Right cardiac atrium (tissue), 5 donors: ENCODE data around the gene PCNT. TPM values are rescaled to one million over a fixed set of nuclear protein-coding genes. Genes with fewer than 3 reads are reported as not detected.

Source experiments
- ATAC-seq, 2 donors: fragments of 200-7000 bp; cut with Tn5 transposase; one replicate each; pipeline versions ENCODE4 v1.8.0 to v1.9.1; 2020; ENCODE audit warnings: moderate library complexity in 2 of 2, mild to moderate bottlenecking in 1 of 2
- DNase-seq, 3 donors: peaks; one replicate each; pipeline ENCODE4 v3.0.0-alpha.2; 2020
- H3K27ac ChIP-seq: one replicate; pipeline ENCODE4 v1.5.1; 2013; ENCODE audit warnings: mild to moderate bottlenecking, low read length, control low read depth, moderate library complexity
- H3K27me3 ChIP-seq: one replicate; pipeline ENCODE4 v1.6.1; 2013; ENCODE audit not compliant: control insufficient read depth, insufficient read depth
- H3K4me1 ChIP-seq: one replicate; pipeline ENCODE4 v1.6.1; 2013; ENCODE audit warnings: low read length; ENCODE audit not compliant: control insufficient read depth, insufficient read depth
- H3K4me3 ChIP-seq: one replicate; pipeline ENCODE4 v1.5.1; 2013; ENCODE audit warnings: low read length, control low read depth
- H3K9me3 ChIP-seq: one replicate; pipeline ENCODE4 v1.6.1; 2013; ENCODE audit warnings: low read length; ENCODE audit not compliant: control insufficient read depth
- WGBS: extraction: QIAGEN DNeasy Blood & Tissue Kit; methylation state at CpG from one replicate; pipeline ENCODE4 v1.1.7; 2013; 5-methylcytosine and 5-hydroxymethylcytosine counted together
- intact Hi-C, 4 donors: fragments of 100-400 bp; cut with DNase I; formaldehyde crosslinking; loops; one replicate each; pipeline versions ENCODE4 v1.11.0 to v1.14.0; 2022 to 2023
- polyA plus RNA-seq: library from polyadenylated mRNA; stranded (reverse); fragments of 200-250 nt; gene quantifications from one replicate; pipeline ENCODE4 v1.2.3, GENCODE V29; 2013
- total RNA-seq, 4 donors: library from RNA; stranded (reverse); fragmentation: NEBNext Ultra II Directional; extraction: Animal tissue kit (Norgen Biotek cat#: 25700); gene quantifications; one replicate each; pipeline ENCODE4 v1.2.1, GENCODE V29; 2021
- donor health status: healthy with polysubstance abuse.
- donor health status: DM: no; HTN: yes; CAD: no.
- donor health status: DM: no; HTN: no; CAD: no.
- donor health status: DM: no; HTN: yes; CAD: no; lungs with severe emphysema.
- donor health status: DM: yes; HTN: yes; CAD: no.

Gene PCNT
- total and polyA plus RNA-seq, 5 donors: 20.8 to 29.6 (median 27.6) TPM

DNA sequence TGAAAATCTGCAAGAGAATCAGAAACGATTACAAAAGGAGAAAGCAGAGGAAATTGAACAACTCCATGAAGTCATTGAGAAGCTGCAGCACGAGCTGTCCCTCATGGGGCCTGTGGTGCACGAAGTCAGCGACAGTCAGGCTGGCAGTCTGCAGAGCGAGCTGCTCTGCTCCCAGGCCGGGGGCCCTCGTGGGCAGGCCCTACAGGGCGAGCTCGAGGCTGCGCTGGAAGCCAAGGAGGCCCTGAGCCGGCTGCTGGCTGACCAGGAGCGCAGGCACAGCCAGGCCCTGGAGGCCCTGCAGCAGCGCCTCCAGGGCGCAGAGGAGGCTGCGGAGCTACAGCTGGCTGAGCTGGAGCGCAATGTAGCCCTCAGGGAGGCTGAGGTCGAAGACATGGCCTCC is 87.3 kb downstream of the PCNT start:
- DNase-seq (no peak), ATAC-seq (no peak)
- WGBS: 95% methylated on average over 17 of the region's 17 CpGs
- Histone ChIP-seq H3K4me1 (no peaks in the 10 kb centered on the region), H3K4me3 (no peak overlapping the region), H3K27me3 (no peaks in the 10 kb centered on the region), H3K9me3 (no peaks in the 10 kb centered on the region), H3K27ac (no peak overlapping the region)
- intact Hi-C loops: no loop called here

DNA sequence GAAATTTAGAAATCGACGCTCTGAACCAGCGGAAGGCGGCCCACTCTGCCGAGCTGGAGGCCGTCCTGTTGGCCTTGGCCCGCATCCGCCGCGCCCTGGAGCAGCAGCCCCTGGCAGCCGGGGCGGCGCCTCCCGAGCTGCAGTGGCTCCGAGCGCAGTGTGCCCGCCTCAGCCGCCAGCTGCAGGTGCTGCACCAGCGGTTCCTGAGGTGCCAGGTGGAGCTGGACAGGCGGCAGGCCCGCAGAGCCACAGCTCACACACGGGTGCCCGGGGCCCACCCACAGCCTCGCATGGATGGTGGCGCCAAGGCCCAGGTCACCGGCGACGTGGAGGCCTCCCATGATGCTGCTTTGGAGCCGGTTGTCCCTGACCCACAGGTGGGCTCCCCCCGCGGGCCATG is 87.7 kb downstream of the PCNT start:
- Histone ChIP-seq H3K4me1 (no peaks in the 10 kb centered on the region), H3K27ac (no peak overlapping the region), H3K27me3 (no peaks in the 10 kb centered on the region), H3K9me3 (no peaks in the 10 kb centered on the region), H3K4me3 (no peak overlapping the region)
- DNase-seq: no peak
- 92% methylated on average over 31 of the region's 31 CpGs for WGBS
- no peak for ATAC-seq
- intact Hi-C loops: no loop called here

DNA sequence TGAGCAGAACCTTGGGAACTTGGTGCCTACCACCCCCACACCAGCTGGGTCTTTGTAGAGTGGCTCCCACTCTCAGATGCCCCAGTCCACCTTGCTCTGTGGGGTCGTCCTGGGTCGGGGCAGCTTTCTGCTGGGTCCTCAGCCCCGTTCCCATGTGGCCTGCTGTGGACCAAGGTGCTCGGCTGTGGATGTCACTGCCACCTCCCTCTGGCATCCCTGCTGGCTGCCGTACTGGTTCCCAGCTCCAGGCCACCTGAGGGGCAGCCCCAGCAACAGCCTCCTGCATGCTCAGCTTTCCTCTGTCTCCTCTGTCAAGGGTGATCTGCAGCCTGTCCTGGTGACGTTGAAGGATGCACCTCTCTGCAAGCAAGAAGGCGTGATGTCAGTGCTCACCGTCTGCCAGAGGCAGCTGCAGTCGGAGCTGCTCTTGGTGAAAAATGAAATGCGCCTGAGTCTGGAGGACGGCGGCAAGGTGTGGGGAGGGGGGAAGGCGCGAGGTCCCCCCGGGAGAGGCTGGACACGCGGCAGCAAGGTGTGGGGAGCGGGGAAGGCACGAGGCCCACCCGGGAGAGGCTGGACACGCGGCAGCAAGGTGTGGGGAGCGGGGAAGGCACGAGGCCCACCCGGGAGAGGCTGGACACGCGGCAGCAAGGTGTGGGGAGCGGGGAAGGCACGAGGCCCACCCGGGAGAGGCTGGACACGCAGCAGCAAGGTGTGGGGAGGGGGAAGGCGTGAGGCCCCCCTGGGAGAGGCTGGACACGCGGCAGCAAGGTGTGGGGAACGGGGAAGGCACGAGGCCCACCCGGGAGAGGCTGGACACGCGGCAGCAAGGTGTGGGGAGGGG is 88.8 kb downstream of the PCNT start:
- WGBS: 85% methylated on average over 34 of the region's 39 CpGs
- intact Hi-C loops: no loop called here
- DNase-seq (no peak), ATAC-seq (no peak)
- no peaks in the 10 kb centered on the region for H3K9me3 ChIP-seq
- no peak overlapping the region for H3K4me3 ChIP-seq
- H3K4me1 ChIP-seq: no peaks in the 10 kb centered on the region
- H3K27ac ChIP-seq: no peak overlapping the region
- no peaks in the 10 kb centered on the region for H3K27me3 ChIP-seq

DNA sequence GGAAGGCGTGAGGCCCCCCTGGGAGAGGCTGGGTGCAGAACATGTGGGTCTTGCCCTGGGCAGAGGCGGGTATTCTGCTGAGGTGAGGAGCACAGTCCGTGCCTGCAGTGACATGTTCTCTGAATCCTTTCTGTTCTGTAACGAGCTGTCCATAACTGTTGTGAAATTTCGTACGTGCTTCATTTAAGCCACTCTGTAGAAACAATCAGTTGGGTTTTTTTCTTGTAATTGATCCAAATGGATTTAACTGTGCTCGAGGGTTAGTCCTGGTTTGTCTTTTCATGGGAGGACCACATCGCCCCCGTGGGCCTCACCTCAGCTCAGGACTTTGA is 89.4 kb downstream of the PCNT start:
- no peak overlapping the region for H3K27ac ChIP-seq
- H3K4me3 ChIP-seq: no peak overlapping the region
- ATAC-seq: no peak
- 90% methylated on average over 9 of the region's 9 CpGs for WGBS
- intact Hi-C loops: no loop called here
- no peak for DNase-seq
- no peaks in the 10 kb centered on the region for H3K4me1 ChIP-seq
- H3K27me3 ChIP-seq: no peaks in the 10 kb centered on the region
- no peaks in the 10 kb centered on the region for H3K9me3 ChIP-seq

DNA sequence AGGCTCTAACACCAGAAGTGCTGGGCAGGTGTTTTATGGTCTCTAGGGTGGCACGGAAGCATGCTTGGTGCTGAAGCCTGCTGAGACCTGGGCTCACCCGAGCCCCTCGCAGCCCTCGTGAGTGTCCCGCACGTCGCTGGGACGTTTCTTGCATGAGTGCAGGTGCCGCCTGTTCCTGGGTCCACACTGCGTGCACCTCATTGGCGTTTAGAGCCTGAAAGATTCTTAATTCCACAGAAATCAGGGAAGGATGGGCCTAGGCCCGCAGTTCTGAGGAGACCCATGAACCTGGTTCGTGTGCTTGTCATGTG is 91.0 kb downstream of the PCNT start:
- Histone ChIP-seq H3K9me3 (no peaks in the 10 kb centered on the region), H3K27ac (no peak overlapping the region), H3K4me1 (no peaks in the 10 kb centered on the region), H3K4me3 (no peak overlapping the region), H3K27me3 (no peaks in the 10 kb centered on the region)
- intact Hi-C loops: no loop called here
- DNase-seq: no peak
- 96% methylated on average over 13 of the region's 13 CpGs for WGBS
- no peak for ATAC-seq

DNA sequence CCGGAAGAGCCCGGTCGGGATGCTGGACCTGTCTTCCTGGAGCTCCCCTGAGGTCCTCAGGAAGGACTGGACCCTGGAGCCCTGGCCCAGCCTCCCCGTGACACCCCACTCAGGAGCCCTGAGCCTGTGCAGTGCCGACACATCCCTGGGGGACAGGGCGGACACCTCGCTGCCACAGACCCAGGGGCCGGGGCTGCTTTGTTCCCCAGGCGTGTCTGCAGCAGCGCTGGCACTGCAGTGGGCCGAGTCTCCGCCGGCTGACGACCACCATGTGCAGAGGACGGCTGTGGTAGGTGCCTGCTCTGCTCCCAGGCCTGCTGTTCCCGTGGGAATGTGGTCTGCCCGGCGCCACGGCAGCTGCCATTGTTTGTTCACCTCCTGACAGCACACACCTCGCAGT is 92.6 kb downstream of the PCNT start:
- Histone ChIP-seq H3K4me1 (no peaks in the 10 kb centered on the region), H3K4me3 (no peak overlapping the region), H3K9me3 (no peaks in the 10 kb centered on the region), H3K27ac (no peak overlapping the region), H3K27me3 (no peaks in the 10 kb centered on the region)
- intact Hi-C loops: no loop called here
- no peak for DNase-seq
- ATAC-seq: no peak
- 92% methylated on average over 20 of the region's 20 CpGs for WGBS

DNA sequence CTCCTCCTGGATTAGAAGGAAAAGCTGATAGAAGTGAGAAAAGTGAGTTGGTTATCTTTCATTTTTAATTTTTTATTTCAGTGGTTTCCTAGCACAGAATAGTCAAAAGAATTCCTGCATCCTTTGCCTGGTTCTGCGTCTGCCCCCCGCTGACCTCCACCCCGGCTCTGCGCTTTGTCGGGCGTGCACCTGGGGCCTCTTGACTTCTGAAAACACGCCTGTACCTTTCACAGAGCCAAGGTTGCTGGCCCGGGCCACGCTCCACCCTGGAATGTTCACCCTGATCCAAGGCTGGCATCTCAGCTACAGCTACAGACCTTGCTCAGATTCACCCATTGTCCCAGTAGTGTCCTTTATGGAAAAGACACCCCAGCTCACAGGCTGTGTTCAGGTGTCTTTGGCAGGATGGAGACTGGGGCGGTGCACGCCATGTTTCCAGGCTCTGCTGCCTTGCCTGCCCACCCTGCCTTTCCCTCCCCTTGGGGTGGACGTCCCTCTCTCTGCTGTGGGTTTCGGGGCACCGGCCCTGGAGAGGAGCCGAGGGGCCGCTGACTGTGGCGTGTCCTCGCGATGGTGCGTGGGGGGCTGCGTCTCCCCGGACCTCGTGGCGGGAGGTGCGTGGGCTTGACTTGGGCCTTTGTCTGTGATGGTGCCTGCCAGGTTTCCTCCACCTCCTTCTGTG is 94.5 kb downstream of the PCNT start:
- Histone ChIP-seq H3K4me1 (no peaks in the 10 kb centered on the region), H3K9me3 (no peaks in the 10 kb centered on the region), H3K27ac (no peak overlapping the region), H3K27me3 (no peaks in the 10 kb centered on the region), H3K4me3 (no peak overlapping the region)
- WGBS: 92% methylated on average over 25 of the region's 25 CpGs
- intact Hi-C loops: no loop called here
- no peak for ATAC-seq
- DNase-seq: no peak

DNA sequence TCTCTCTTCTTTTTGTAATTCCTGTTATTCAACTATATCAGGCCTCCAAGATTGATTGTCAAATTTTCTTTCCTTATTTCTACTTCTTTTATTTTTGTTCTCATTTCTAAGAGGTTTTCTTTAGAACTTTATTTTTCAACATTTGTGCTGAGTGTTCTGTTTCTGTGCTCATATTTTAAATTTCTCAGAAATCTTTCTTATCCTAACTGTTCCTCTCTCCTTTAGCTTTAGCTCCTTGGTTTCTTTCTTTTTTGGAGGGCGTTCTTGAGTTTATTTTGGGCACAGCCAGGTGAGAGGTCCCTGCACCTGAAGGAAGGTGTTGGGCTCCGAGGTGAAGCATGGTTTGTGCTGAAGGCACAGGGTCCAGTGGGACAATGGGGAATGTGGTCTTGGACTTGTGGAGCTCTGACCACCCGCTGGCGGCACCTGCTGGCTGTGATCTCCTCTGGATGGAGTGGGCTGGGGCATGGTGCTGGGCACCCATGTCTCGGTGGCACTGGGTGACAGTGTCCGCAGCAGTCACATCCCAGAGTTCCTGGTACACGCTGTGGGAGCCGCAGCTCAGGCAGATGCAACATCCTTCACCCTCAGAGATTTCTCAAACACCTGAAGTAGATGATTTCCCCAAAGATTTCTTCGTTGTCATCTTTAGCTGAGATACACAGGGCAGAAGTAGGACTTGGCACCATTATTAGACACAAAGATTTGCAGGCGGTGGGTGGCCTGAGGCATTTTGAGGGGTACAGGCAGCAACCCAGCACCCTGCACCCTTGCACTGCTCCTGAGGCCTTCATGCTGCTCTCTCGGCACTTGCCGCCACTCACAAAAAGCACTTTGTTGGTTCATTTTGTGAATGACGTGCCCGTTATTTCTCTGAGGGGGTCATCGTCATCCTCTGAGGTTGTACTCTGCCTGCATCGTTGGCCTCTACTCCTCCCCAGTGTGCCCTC is 96.6 kb downstream of the PCNT start:
- intact Hi-C loops: no loop called here
- WGBS: 91% methylated on average over 16 of the region's 16 CpGs
- Histone ChIP-seq H3K27ac (no peak overlapping the region), H3K4me3 (no peak overlapping the region), H3K27me3 (no peaks in the 10 kb centered on the region), H3K4me1 (no peaks in the 10 kb centered on the region), H3K9me3 (no peaks in the 10 kb centered on the region)
- DNase-seq: no peak
- ATAC-seq: no peak

DNA sequence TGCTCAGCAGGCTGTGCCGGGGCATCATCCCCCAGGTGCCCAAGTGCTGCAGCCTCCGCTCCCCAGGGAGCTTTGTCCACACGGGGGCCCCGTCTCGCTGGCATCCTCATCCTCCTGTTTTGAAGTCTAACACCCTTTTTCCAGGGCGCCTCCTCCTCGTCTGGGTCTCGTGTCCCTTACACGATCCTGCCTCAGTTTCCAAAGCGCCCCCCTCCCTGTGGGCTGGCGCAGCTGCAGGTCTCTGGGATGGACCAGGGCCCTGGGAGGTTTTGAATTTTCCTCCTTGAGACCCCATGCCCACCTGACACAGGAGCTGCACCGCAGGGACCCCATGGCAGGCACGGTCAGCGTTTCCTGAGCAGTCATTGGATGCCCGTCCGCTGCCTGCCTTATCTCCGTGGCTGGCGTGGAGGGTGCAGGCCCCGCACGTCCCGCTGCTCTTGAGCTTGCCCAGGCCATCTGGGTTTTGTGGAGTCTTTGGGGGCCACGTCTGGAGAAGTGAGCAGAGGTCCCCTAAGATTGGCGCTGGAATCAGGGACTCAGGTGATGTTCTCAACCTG is 97.3 kb downstream of the PCNT start:
- Histone ChIP-seq H3K27me3 (no peaks in the 10 kb centered on the region), H3K4me3 (no peak overlapping the region), H3K27ac (no peak overlapping the region), H3K4me1 (no peaks in the 10 kb centered on the region), H3K9me3 (no peaks in the 10 kb centered on the region)
- no peak for DNase-seq
- ATAC-seq: no peak
- 94% methylated on average over 23 of the region's 23 CpGs for WGBS
- intact Hi-C loops: no loop called here

DNA sequence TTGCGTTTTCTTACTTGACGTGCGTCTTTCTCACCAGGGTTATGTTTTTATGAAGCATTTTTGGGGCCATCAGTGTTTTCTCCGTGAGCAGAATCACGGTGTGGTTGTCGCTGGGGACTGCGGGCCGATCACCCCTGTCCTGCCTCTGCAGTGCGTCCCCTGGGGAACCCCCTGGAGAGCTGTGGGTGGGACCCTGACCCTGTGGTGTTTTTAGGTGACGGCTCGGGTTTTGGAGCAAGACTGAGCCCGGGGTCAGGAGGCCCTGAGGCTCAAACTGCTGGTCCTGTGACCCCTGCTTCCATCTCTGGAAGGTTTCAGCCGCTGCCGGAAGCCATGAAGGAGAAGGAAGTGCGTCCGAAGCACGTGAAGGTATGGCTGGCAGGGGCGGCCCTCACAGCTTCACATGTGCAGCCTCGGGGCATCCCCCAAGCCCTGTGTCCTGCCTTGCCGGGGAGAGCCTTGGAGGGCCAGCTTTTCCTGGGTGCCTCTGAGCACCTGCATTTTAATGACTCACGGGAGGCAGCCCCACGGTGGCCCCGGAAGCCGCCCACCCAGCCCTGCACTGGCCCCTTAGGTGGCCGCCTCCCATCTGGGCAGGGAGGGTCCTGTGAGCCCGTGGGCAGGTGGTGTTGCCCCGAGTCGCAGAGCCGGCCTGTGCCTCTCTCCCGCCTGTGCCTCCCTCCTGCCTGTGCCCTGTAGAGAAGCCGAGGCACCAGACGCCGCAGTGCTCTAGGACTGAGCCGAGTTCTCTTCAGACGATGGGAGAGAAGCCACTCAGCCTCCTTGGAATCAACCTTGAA is 98.0 kb downstream of the PCNT start:
- H3K4me1 ChIP-seq: no peaks in the 10 kb centered on the region
- H3K4me3 ChIP-seq: no peak overlapping the region
- no peak for DNase-seq
- no peaks in the 10 kb centered on the region for H3K9me3 ChIP-seq
- WGBS: 93% methylated on average over 35 of the region's 35 CpGs
- no peak overlapping the region for H3K27ac ChIP-seq
- intact Hi-C loops: no loop called here
- no peak for ATAC-seq
- no peaks in the 10 kb centered on the region for H3K27me3 ChIP-seq
